VCaP (cell line): ENCODE results near the gene SPATA22.

Experiments used
- H3K27ac ChIP-seq: fragments of 450-650 bp; 2 replicates; pipeline ENCODE4 v1.5.1; 2017
- CTCF ChIP-seq: fragments of 450-650 bp; conservative IDR thresholded peaks from 2 replicates; pipeline ENCODE4 v1.5.1; 2017; ENCODE audit warnings: mild to moderate bottlenecking, moderate library complexity

Gene SPATA22

GRCh38 chr17:3485481-3486068 is 14.0 kb upstream of the SPATA22 start:
- no peak for TF ChIP-seq CTCF

GRCh38 chr17:3482852-3483251 is 11.2 kb upstream of the SPATA22 start:
- no peak overlapping the region for H3K27ac ChIP-seq

More at GRCh38 chr17:3485481-3486068, 14.0 kb upstream of the SPATA22 start:
- H3K27ac ChIP-seq: no peak overlapping the region

GRCh38 chr17:3479988-3480387 is 8.4 kb upstream of the SPATA22 start:
- H3K27ac ChIP-seq: peak overlapping the region; percentile 62; the same call in 1 of the 2 replicates
- TF ChIP-seq CTCF: no peak

More at GRCh38 chr17:3482852-3483251, 11.2 kb upstream of the SPATA22 start:
- TF ChIP-seq CTCF: no peak

- TF ChIP-seq CTCF: no peak
- H3K27ac ChIP-seq: peak within 1 kb of the TSS; percentile 56
Observed at GRCh38 chr17:3475812-3476610, 4.4 kb upstream of the SPATA22 start, which contains the start of gene ASPA. Gene ASPA, plus strand, starts transcription at chr17:3475997. Its CDS starts 163 bp downstream, at chr17:3476160.

- peak overlapping the region; percentile 56 for H3K27ac ChIP-seq
- TF ChIP-seq CTCF: no peak
Observed at GRCh38 chr17:3475251-3475685, 3.6 kb upstream of the SPATA22 start.

GRCh38 chr17:3474212-3474611 is 2.6 kb upstream of the SPATA22 start:
- peak overlapping the region; percentile 56 for H3K27ac ChIP-seq
- TF ChIP-seq CTCF: no peak

- no peak overlapping the region for H3K27ac ChIP-seq
- TF ChIP-seq CTCF: no peak
Observed at GRCh38 chr17:3472137-3472536, 518 bp upstream of the SPATA22 start.
